ENCODE results near the gene FAM229B. TPM values are rescaled to one million over a fixed set of nuclear protein-coding genes. Genes with fewer than 3 reads are reported as not detected.
"Not testable (repeated sequence)": the region's sequence is repeated elsewhere in the genome, so short reads cannot be mapped to it uniquely, and the experiment has no call there.

Gene FAM229B
- total RNA-seq, 6 experiments from 2014 or later, result 6.3 to 13.9 (median 9.1) TPM

GRCh38 chr6:112044196-112044595 is 43.2 kb upstream of the FAM229B start:
- DNase-seq (no peak), ATAC-seq (no peak)
- no peaks in the 10 kb centered on the region for H3K9me3 ChIP-seq
- TF ChIP-seq CTCF (IDR thresholded peaks at IDR 0.05), result no peak
- TF ChIP-seq POLR2A (IDR thresholded peaks at IDR 0.05), result no peak
- no peaks in the 10 kb centered on the region for H3K36me3 ChIP-seq
- intact Hi-C loops (cut with DNase I), result loop anchor here in 1 of 2 donors (10.0 kb wide), 1 partner anchor 329 kb away; no protein-coding TSS in a partner anchor
- no peaks in the 10 kb centered on the region for H3K27me3 ChIP-seq
- no peak overlapping the region for H3K27ac ChIP-seq
- WGBS (ENCODE audit: insufficient coverage, low coverage, low lambda C conversion rate, missing lambda C conversion rate), result 48% methylated on average over 8 of the region's 8 CpGs
- peaks cover 0 to 3% (median 3%) of the 10 kb centered on the region in 4 donors for H3K4me1 ChIP-seq
- H3K4me3 ChIP-seq, result no peak overlapping the region

GRCh38 chr6:112044856-112045255 is 42.5 kb upstream of the FAM229B start:
- DNase-seq, result no peak
- WGBS (ENCODE audit: insufficient coverage, low coverage, low lambda C conversion rate, missing lambda C conversion rate), result 67% methylated on average over 2 of the region's 3 CpGs
- no peak for TF ChIP-seq POLR2A (IDR thresholded peaks at IDR 0.05)
- no peak for TF ChIP-seq CTCF (IDR thresholded peaks at IDR 0.05)
- Histone ChIP-seq H3K4me3 (no peak overlapping the region), H3K36me3 (no peaks in the 10 kb centered on the region), H3K27ac (no peak overlapping the region), H3K27me3 (no peaks in the 10 kb centered on the region), H3K9me3 (no peaks in the 10 kb centered on the region), H3K4me1 (peaks cover 0 to 8% (median 3%) of the 10 kb centered on the region in 4 donors)
- intact Hi-C loops (cut with DNase I), result loop anchor here in 1 of 2 donors (10.0 kb wide), 1 partner anchor 330 kb away; no protein-coding TSS in a partner anchor
- ATAC-seq, result no peak

GRCh38 chr6:112047523-112047922 is 39.9 kb upstream of the FAM229B start:
- not testable (repeated sequence) for H3K36me3 ChIP-seq, DNase-seq, ATAC-seq, H3K4me3 ChIP-seq, H3K27ac ChIP-seq, H3K9me3 ChIP-seq, H3K27me3 ChIP-seq
- intact Hi-C loops (cut with DNase I), result loop anchor here in 1 of 2 donors (10.0 kb wide), 1 partner anchor 333 kb away; no protein-coding TSS in a partner anchor
- peaks cover 0 to 13% (median 5%) of the 10 kb centered on the region in 4 donors for H3K4me1 ChIP-seq
- 94% methylated on average over 3 of the region's 25 CpGs for whole genome bisulfite sequencing (ENCODE audit: insufficient coverage, low coverage, low lambda C conversion rate, missing lambda C conversion rate)

GRCh38 chr6:112049026-112049799 is 38.2 kb upstream of the FAM229B start:
- Histone ChIP-seq H3K4me3 (no peak overlapping the region), H3K27ac (peak overlapping the region in 1 of 3 donors; percentile 14), H3K9me3 (no peaks in the 10 kb centered on the region), H3K27me3 (no peaks in the 10 kb centered on the region), H3K36me3 (no peaks in the 10 kb centered on the region), H3K4me1 (peaks cover 0 to 13% (median 2%) of the 10 kb centered on the region in 4 donors)
- no peak for TF ChIP-seq CTCF (IDR thresholded peaks at IDR 0.05)
- no peak for TF ChIP-seq POLR2A (IDR thresholded peaks at IDR 0.05)
- WGBS (ENCODE audit: insufficient coverage, low coverage, low lambda C conversion rate, missing lambda C conversion rate), result 87% methylated on average over 4 of the region's 6 CpGs
- no peak for DNase-seq
- peak; percentile 60 to 92 (median 69) for ATAC-seq
- intact Hi-C loops (cut with DNase I), result loop anchor here in 1 of 2 donors (10.0 kb wide), 1 partner anchor 334 kb away; no protein-coding TSS in a partner anchor

- TF ChIP-seq POLR2A (IDR thresholded peaks at IDR 0.05), result no peak
- TF ChIP-seq CTCF (IDR thresholded peaks at IDR 0.05), result no peak
- WGBS (ENCODE audit: insufficient coverage, low coverage, low lambda C conversion rate, missing lambda C conversion rate), result 73% methylated on average over 3 of the region's 7 CpGs
- Histone ChIP-seq H3K27me3 (no peaks in the 10 kb centered on the region), H3K9me3 (no peaks in the 10 kb centered on the region), H3K4me3 (no peak overlapping the region), H3K36me3 (no peaks in the 10 kb centered on the region), H3K4me1 (peaks cover 0 to 13% (median 2%) of the 10 kb centered on the region in 4 donors), H3K27ac (no peak overlapping the region)
- ATAC-seq, result no peak
- intact Hi-C loops (cut with DNase I), result loop anchor here in 1 of 2 donors (10.0 kb wide), 1 partner anchor 335 kb away; no protein-coding TSS in a partner anchor
- no peak for DNase-seq
Measured at GRCh38 chr6:112049996-112050395, 37.4 kb upstream of the FAM229B start.

Measured in right lobe of liver (tissue), 6 donors.